ENCODE measurements around the gene PTPN7. TPM values are rescaled to one million over a fixed set of nuclear protein-coding genes. Genes with fewer than 3 reads are reported as not detected.
A peak's percentile ranks its signal among the peaks of the same experiment; 100 is the strongest.

Gene PTPN7
- 1 to 10 TPM in 2 of 8 experiments, under 1 TPM in 6; 0.27 to 2.4 (median 0.64) TPM for total RNA-seq

GRCh38 chr1:202160377-202160940, at the start of gene PTPN7:
Gene PTPN7, minus strand, starts transcription at chr1:202160602. Its CDS starts 1,200 bp downstream, at chr1:202159402.
- Histone ChIP-seq H3K4me1 (replicated peaks in 1 of 2) (peaks cover 3 to 15% of the 10 kb centered on the region in 2 donors), H3K4me3 (no peak within 1 kb of the TSS), H3K27ac (no peak within 1 kb of the TSS)
- in situ Hi-C loops (cut with MboI; ENCODE audit: low pct_unique_long_range_greater_than_20kb in 2 of 9, low sequenced_read_pairs in 9 of 9, unreplicated experiment in 9 of 9): no loop called here
- WGBS, 10 experiments: 40 to 90% (median 71%) methylated on average over 2 to 5 of the region's 17 CpGs; no CpG with 5 or more reads in 6 of the 10 experiments
- no peak for ATAC-seq (replicated peaks in 6 of 8)

- in situ Hi-C loops (cut with MboI; ENCODE audit: low pct_unique_long_range_greater_than_20kb in 2 of 9, low sequenced_read_pairs in 9 of 9, unreplicated experiment in 9 of 9): no loop called here
- Histone ChIP-seq H3K27ac (no peak overlapping the region), H3K4me3 (no peak overlapping the region), H3K4me1 (replicated peaks in 1 of 2) (no peaks in the 10 kb centered on the region)
- no peak for ATAC-seq (replicated peaks in 6 of 8)
- 8 to 67% methylated on average over 2 of the region's 11 CpGs; no CpG with 5 or more reads in 8 of the 10 experiments for WGBS, 10 experiments
Observed at GRCh38 chr1:202208351-202208857, 48.0 kb upstream of the PTPN7 start.

- H3K4me3 ChIP-seq: no peak overlapping the region
- WGBS, 10 experiments: 60% methylated on average over 1 of the region's 1 CpG; no CpG with 5 or more reads in 9 of the 10 experiments
- in situ Hi-C loops (cut with MboI; ENCODE audit: low pct_unique_long_range_greater_than_20kb in 2 of 9, low sequenced_read_pairs in 9 of 9, unreplicated experiment in 9 of 9): no loop called here
- H3K4me1 ChIP-seq (replicated peaks in 1 of 2): no peaks in the 10 kb centered on the region
- H3K27ac ChIP-seq: no peak overlapping the region
- peak in 4 of 8 experiments; percentile 44 to 78 (median 60) for ATAC-seq (replicated peaks in 6 of 8)
Observed at GRCh38 chr1:202207292-202207691, 46.9 kb upstream of the PTPN7 start.

- in situ Hi-C loops (cut with MboI; ENCODE audit: low pct_unique_long_range_greater_than_20kb in 2 of 9, low sequenced_read_pairs in 9 of 9, unreplicated experiment in 9 of 9): no loop called here
- ATAC-seq (replicated peaks in 6 of 8): peak in 3 of 8 experiments; percentile 35 to 71 (median 62)
- Histone ChIP-seq H3K4me3 (no peak overlapping the region), H3K4me1 (replicated peaks in 1 of 2) (no peaks in the 10 kb centered on the region), H3K27ac (no peak overlapping the region)
- WGBS, 10 experiments: 0 to 100% (median 61%) methylated on average over 1 to 4 of the region's 5 CpGs
Observed at GRCh38 chr1:202205523-202206190, 45.3 kb upstream of the PTPN7 start.

GRCh38 chr1:202204065-202204464, 43.7 kb upstream of the PTPN7 start:
- ATAC-seq (replicated peaks in 6 of 8): no peak
- WGBS, 10 experiments: 40 to 67% (median 43%) methylated on average over 1 of the region's 1 CpG; no CpG with 5 or more reads in 7 of the 10 experiments
- Histone ChIP-seq H3K27ac (no peak overlapping the region), H3K4me1 (replicated peaks in 1 of 2) (no peaks in the 10 kb centered on the region), H3K4me3 (no peak overlapping the region)
- in situ Hi-C loops (cut with MboI; ENCODE audit: low pct_unique_long_range_greater_than_20kb in 2 of 9, low sequenced_read_pairs in 9 of 9, unreplicated experiment in 9 of 9): no loop called here

GRCh38 chr1:202203238-202204039, 43.0 kb upstream of the PTPN7 start:
- in situ Hi-C loops (cut with MboI; ENCODE audit: low pct_unique_long_range_greater_than_20kb in 2 of 9, low sequenced_read_pairs in 9 of 9, unreplicated experiment in 9 of 9): no loop called here
- peak in 2 of 8 experiments; percentile 18 to 29 for ATAC-seq (replicated peaks in 6 of 8)
- no peak overlapping the region for H3K27ac ChIP-seq
- H3K4me3 ChIP-seq: no peak overlapping the region
- no peaks in the 10 kb centered on the region for H3K4me1 ChIP-seq (replicated peaks in 1 of 2)
- 76 to 100% (median 88%) methylated on average over 2 to 13 of the region's 13 CpGs; no CpG with 5 or more reads in 2 of the 10 experiments for WGBS, 10 experiments

GRCh38 chr1:202202500-202203168, 42.2 kb upstream of the PTPN7 start:
- in situ Hi-C loops (cut with MboI; ENCODE audit: low pct_unique_long_range_greater_than_20kb in 2 of 9, low sequenced_read_pairs in 9 of 9, unreplicated experiment in 9 of 9): no loop called here

GRCh38 chr1:202201971-202202370, 41.6 kb upstream of the PTPN7 start:
- H3K27ac ChIP-seq: no peak overlapping the region
- in situ Hi-C loops (cut with MboI; ENCODE audit: low pct_unique_long_range_greater_than_20kb in 2 of 9, low sequenced_read_pairs in 9 of 9, unreplicated experiment in 9 of 9): no loop called here
- 0 to 75% (median 44%) methylated on average over 1 to 4 of the region's 4 CpGs; no CpG with 5 or more reads in 3 of the 10 experiments for WGBS, 10 experiments

More at GRCh38 chr1:202202500-202203168, 42.2 kb upstream of the PTPN7 start:
- no peak for ATAC-seq (replicated peaks in 6 of 8)
- no peaks in the 10 kb centered on the region for H3K4me1 ChIP-seq (replicated peaks in 1 of 2)
- no peak overlapping the region for H3K27ac ChIP-seq
- 70 to 100% (median 85%) methylated on average over 1 to 6 of the region's 7 CpGs; no CpG with 5 or more reads in 3 of the 10 experiments for WGBS, 10 experiments
- no peak overlapping the region for H3K4me3 ChIP-seq

GRCh38 chr1:202201266-202201665, 40.9 kb upstream of the PTPN7 start:
- H3K27ac ChIP-seq: no peak overlapping the region
- H3K4me1 ChIP-seq (replicated peaks in 1 of 2): no peaks in the 10 kb centered on the region
- in situ Hi-C loops (cut with MboI; ENCODE audit: low pct_unique_long_range_greater_than_20kb in 2 of 9, low sequenced_read_pairs in 9 of 9, unreplicated experiment in 9 of 9): no loop called here
- no peak overlapping the region for H3K4me3 ChIP-seq
- 20 to 94% (median 86%) methylated on average over 1 to 3 of the region's 3 CpGs; no CpG with 5 or more reads in 4 of the 10 experiments for WGBS, 10 experiments
- ATAC-seq (replicated peaks in 6 of 8): no peak

More at GRCh38 chr1:202201971-202202370, 41.6 kb upstream of the PTPN7 start:
- H3K4me3 ChIP-seq: no peak overlapping the region
- no peaks in the 10 kb centered on the region for H3K4me1 ChIP-seq (replicated peaks in 1 of 2)
- no peak for ATAC-seq (replicated peaks in 6 of 8)

- Histone ChIP-seq H3K4me1 (replicated peaks in 1 of 2) (no peaks in the 10 kb centered on the region), H3K4me3 (no peak overlapping the region), H3K27ac (no peak overlapping the region)
- WGBS, 10 experiments: 42 to 81% (median 70%) methylated on average over 2 to 5 of the region's 8 CpGs; no CpG with 5 or more reads in 4 of the 10 experiments
- no peak for ATAC-seq (replicated peaks in 6 of 8)
- in situ Hi-C loops (cut with MboI; ENCODE audit: low pct_unique_long_range_greater_than_20kb in 2 of 9, low sequenced_read_pairs in 9 of 9, unreplicated experiment in 9 of 9): no loop called here
Observed at GRCh38 chr1:202200669-202201068, 40.3 kb upstream of the PTPN7 start.

- WGBS, 10 experiments: 33 to 100% (median 55%) methylated on average over 1 to 4 of the region's 4 CpGs; no CpG with 5 or more reads in 2 of the 10 experiments
- Histone ChIP-seq H3K4me3 (no peak overlapping the region), H3K4me1 (replicated peaks in 1 of 2) (no peaks in the 10 kb centered on the region), H3K27ac (no peak overlapping the region)
- ATAC-seq (replicated peaks in 6 of 8): peak in 1 of 8 experiments; percentile 14
- in situ Hi-C loops (cut with MboI; ENCODE audit: low pct_unique_long_range_greater_than_20kb in 2 of 9, low sequenced_read_pairs in 9 of 9, unreplicated experiment in 9 of 9): no loop called here
Observed at GRCh38 chr1:202200112-202200548, 39.7 kb upstream of the PTPN7 start.
